ENCODE measurements around the gene MYH15. TPM values are rescaled to one million over a fixed set of nuclear protein-coding genes. Genes with fewer than 3 reads are reported as not detected.

The MYH15 gene
- total and polyA plus RNA-seq, 2 of the 8 experiments (the other 6 are each of a cell fraction or from before 2014, with no cell fraction given) = under 0.01 TPM; not detected in 1

DNA sequence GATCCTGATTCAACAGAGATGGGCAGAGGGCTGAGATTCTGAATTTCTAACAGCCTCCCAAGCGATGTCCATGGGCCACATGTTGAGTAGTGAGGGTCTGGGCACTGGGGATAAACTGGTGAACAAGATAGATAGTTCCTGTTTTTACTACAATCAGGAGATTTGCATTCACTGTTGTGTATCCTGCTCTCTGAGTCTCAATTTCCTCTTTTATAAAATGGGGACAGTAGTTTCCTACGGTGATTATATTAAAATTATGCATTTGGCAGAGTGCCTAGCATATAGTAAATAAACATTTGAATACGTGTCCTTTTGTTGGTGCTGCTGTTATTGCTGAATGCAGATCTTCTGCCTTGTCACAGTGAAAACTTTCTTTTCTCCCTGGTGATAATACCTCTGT lies 102.5 kb downstream of the MYH15 start:
- Histone ChIP-seq H3K27me3 (replicated peaks in 1 of 4; ENCODE audit: control insufficient read depth in 3 of 4, extremely low read depth in 1 of 4, insufficient read depth in 3 of 4, low read length in 3 of 4) (no peaks in the 10 kb centered on the region), H2BK15ac (ENCODE audit: low read length) (no peak overlapping the region), H2BK5ac (ENCODE audit: low read depth, low read length) (no peak overlapping the region), H3K9ac (replicated peaks in 1 of 4; ENCODE audit: extremely low read depth in 1 of 4, low read depth in 3 of 4, low read length in 3 of 4) (no peak overlapping the region), H3K4ac (replicated peaks; ENCODE audit: insufficient read length, low read depth, low read length) (no peak overlapping the region), H2BK120ac (replicated peaks; ENCODE audit: low read depth, low read length) (no peak overlapping the region), H3K18ac (ENCODE audit: extremely low read depth, low read length) (no peak overlapping the region), H3K23ac (ENCODE audit: insufficient read length) (no peak overlapping the region), H3K4me2 (ENCODE audit: insufficient read depth in 1 of 2, low read depth in 2 of 2, low read length in 2 of 2) (no peak overlapping the region), H2AFZ (ENCODE audit: low read length) (no peak overlapping the region), H2AK5ac (ENCODE audit: low read depth, low read length) (no peak overlapping the region), H4K5ac (ENCODE audit: insufficient read length, low read depth, low read length) (no peak overlapping the region), H3K4me3 (ENCODE audit: extremely low read depth in 1 of 4, insufficient read depth in 2 of 4, low read depth in 3 of 4, low read length in 4 of 4) (no peak overlapping the region), H2BK20ac (ENCODE audit: low read length) (no peak overlapping the region), H3K14ac (ENCODE audit: insufficient read length) (no peak overlapping the region), H3K79me2 (ENCODE audit: control insufficient read depth in 1 of 2, insufficient read depth in 2 of 2, low read length in 2 of 2) (no peaks in the 10 kb centered on the region), H4K91ac (replicated peaks; ENCODE audit: insufficient read length, low read length) (no peak overlapping the region), H4K20me1 (replicated peaks in 1 of 2; ENCODE audit: control insufficient read depth in 1 of 2, insufficient read depth in 2 of 2, low read length in 2 of 2) (no peaks in the 10 kb centered on the region), H3K9me3 (ENCODE audit: insufficient read depth in 2 of 2, low read depth in 1 of 2, low read length in 1 of 2) (peaks cover 0 to 2% of the 10 kb centered on the region in 2 experiments; a peak in 1 of 4 replicates), H3K36me3 (ENCODE audit: control insufficient read depth in 2 of 4, insufficient read depth in 4 of 4, low read length in 3 of 4) (no peaks in the 10 kb centered on the region), H3K79me1 (ENCODE audit: low read depth, low read length) (no peaks in the 10 kb centered on the region), H3K27ac (ENCODE audit: low read depth, low read length) (no peak overlapping the region), H4K8ac (ENCODE audit: extremely low read depth, insufficient read depth, low read length) (no peak overlapping the region), H3K4me1 (replicated peaks in 1 of 4; ENCODE audit: control insufficient read depth in 3 of 4, insufficient read depth in 4 of 4, low read length in 3 of 4) (peaks cover 0 to 1% (median 0%) of the 10 kb centered on the region in 4 experiments; a peak in 1 of 7 replicates), H3K56ac (replicated peaks; ENCODE audit: insufficient read length, low read depth, low read length) (no peak overlapping the region), H3K23me2 (ENCODE audit: low read depth, low read length) (no peaks in the 10 kb centered on the region), H2BK12ac (ENCODE audit: low read depth, low read length) (no peak overlapping the region)
- no peak for DNase-seq (ENCODE audit: low read depth in 1 of 2, low spot score in 2 of 2)
- POLR2A ChIA-PET (ENCODE audit: partially characterized antibody) = no interaction called here
- no peak for TF ChIP-seq SIN3A (conservative IDR thresholded peaks at IDR 0.05 in 1 of 2, IDR thresholded peaks at IDR 0.05 in 1 of 2; ENCODE audit: low read depth in 1 of 2, low read length in 2 of 2)
- TF ChIP-seq, protein P1, sequence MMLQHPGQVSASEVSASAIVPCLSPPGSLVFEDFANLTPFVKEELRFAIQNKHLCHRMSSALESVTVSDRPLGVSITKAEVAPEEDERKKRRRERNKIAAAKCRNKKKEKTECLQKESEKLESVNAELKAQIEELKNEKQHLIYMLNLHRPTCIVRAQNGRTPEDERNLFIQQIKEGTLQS (IDR thresholded peaks at IDR 0.05; ENCODE audit: insufficient read depth, low read depth, low read length) = no peak
- TF ChIP-seq EZH2 (IDR thresholded peaks at IDR 0.05; ENCODE audit: low read depth, low read length, severe bottlenecking) = no peak
- TF ChIP-seq POU5F1 (IDR thresholded peaks at IDR 0.05; ENCODE audit: low read depth, low read length) = no peak
- CTCF ChIA-PET (ENCODE audit: partially characterized antibody) = interaction anchor here (0.6 to 1.3 kb wide), 3 partner anchors 9 to 415 kb away, joined by 3 to 4 read pairs (median 3); no protein-coding TSS in a partner anchor
- no peak for FAIRE-seq
- WGBS, 2 experiments (ENCODE audit: extremely low coverage in 1 of 2, insufficient coverage in 1 of 2, insufficient read length in 1 of 2, insufficient replicate concordance in 2 of 2, low coverage in 1 of 2, low lambda C conversion rate in 2 of 2, missing lambda C conversion rate in 1 of 2) = 87% methylated on average over 3 of the region's 3 CpGs; no CpG with 5 or more reads in 1 of the 2 experiments
